NCI-H187 treated with DMSO at 0.1 percent for 48 hours (cell line): Measurements from ENCODE around the gene HIPK3.
"Not testable (repeated sequence)": the region's sequence is repeated elsewhere in the genome, so short reads cannot be mapped to it uniquely, and the experiment has no call there.

Source experiments
- DNase-seq: peaks from one replicate; lab custom pipeline; 2025; lab: John Stamatoyannopoulos, UW

Gene HIPK3

GRCh38 chr11:33257160-33257896 lies at the start of gene HIPK3:
HIPK3 (plus strand) TSS chr11:33257381.
- DNase-seq = peak; percentile 61

DNA sequence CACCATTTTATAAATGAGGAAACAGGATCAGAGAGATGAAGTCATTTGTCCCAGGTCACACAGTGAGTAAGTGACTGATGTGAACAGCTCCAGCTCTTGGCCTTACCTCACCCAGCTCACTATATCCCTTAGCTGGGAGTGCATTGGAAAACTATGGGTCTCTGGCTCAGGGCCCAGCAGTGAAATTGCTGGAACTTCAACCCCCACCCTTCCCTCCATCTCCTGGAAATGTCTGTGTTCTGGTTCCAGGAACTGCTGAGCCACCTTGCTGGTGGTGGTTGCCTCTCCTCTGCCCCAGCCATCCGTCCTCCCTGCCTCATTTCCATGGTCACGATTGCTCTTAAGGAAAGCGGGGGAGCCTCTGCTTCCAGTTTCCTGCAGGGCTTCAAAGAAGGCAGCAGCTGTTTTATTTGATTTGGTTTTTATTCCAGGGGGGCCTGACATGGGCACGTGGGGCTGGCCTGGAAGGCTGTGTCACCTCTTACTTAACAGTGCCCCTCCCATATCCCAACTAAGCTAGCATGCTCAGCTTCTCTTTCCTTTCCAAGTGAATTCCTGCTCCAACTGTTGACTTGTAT lies 49.7 kb upstream of the HIPK3 start:
- no peak for DNase-seq

DNA sequence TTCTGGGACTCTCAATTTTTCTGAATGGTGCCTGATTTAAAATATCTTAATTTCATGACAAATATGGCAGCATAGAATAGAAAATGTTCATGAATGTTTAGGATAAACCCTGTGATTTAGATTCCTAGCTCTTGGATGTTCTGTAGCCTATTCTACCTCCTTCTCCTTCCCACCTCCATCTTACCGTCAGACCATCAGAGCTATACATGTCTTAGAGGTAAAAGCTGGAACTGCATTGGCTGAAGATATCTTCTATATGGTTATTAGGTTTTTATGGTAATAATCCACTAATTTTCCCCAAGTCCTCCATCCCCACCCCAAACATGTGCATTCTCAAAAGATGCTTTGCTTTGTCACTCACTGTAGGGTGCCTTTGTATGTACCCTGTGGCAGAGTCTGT lies 49.0 kb upstream of the HIPK3 start:
- DNase-seq = no peak

- no peak for DNase-seq
These were observed 46.0 kb upstream of the HIPK3 start for GRCh38 chr11:33211153-33211552.

DNA sequence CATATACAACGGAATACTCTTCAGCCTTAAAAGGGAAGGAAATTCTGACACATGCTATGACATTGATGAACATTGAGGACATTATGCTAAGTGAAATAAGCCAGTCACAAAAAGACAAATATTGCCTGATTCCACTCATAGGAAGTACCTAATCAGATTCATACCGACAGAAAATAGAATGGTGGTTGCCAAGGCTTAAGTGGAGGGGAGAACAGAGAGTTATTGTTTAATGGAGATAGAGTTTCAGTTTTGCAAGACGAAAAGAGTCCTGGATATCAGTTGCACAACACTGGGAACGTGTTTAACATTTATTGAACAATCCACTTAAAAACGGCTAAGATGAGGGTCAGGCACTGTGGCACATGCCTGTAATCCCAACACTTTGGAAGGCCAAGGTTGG lies 45.6 kb upstream of the HIPK3 start:
- no peak for DNase-seq

DNA sequence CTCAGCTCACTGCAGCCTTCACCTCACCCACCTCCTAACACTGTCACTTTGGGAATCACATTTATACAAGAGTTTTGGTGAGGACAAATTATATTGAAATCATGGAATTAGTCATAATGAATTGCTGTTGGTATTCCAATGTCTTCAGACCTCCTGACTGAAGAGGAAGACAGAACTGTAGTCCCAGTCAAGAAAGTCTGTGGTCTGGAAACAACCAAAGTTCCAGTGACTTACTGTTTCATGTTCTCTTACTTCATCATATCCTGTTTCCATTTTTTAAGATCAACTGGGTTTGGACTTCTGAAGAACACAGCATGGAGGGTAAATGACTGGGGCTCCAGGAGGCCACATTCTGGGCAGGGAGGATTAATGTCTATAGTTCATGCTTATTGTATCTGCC lies 43.0 kb upstream of the HIPK3 start:
- no peak for DNase-seq

- DNase-seq = no peak
These were observed 42.4 kb upstream of the HIPK3 start for GRCh38 chr11:33214767-33215166.

- not testable (repeated sequence) for DNase-seq
These were observed 40.5 kb upstream of the HIPK3 start for GRCh38 chr11:33216676-33217075.

GRCh38 chr11:33222052-33222750 lies 35.0 kb upstream of the HIPK3 start:
- DNase-seq = no peak

- DNase-seq = no peak
These were observed 31.8 kb upstream of the HIPK3 start for GRCh38 chr11:33225371-33225770.

- DNase-seq = no peak
These were observed 29.5 kb upstream of the HIPK3 start for GRCh38 chr11:33227578-33228261.

GRCh38 chr11:33234397-33235190 lies 22.6 kb upstream of the HIPK3 start:
- no peak for DNase-seq

GRCh38 chr11:33237039-33237597 lies 20.1 kb upstream of the HIPK3 start:
- DNase-seq = no peak

GRCh38 chr11:33242575-33242974 lies 14.6 kb upstream of the HIPK3 start:
- no peak for DNase-seq

- not testable (repeated sequence) for DNase-seq
These were observed 13.5 kb upstream of the HIPK3 start for GRCh38 chr11:33243654-33244053.

DNA sequence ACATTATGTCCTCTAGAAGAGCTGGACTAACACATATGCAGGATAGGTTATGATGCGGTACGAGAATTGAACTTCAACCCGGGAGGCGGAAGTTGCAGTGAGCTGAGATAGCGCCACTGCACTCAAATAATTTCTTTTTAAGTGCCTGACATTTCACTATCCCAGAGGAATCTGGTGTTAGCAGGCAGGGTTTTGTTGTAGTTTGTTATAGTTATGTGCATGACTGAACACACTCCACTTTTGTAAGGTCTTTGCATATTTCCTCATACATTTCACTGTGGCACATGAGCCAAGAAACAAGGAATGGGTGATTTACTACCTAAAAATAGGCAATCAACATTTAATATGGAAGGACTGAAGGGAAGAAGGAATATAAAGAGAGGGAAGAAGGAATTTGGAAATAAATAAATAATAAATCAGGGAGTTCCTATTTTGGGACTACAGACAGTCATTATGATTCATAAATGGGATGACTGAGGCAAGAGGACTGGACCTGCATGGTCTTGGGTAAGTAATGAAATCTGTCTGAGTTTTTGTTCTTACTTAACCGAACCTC lies 8.7 kb upstream of the HIPK3 start:
- no peak for DNase-seq

DNA sequence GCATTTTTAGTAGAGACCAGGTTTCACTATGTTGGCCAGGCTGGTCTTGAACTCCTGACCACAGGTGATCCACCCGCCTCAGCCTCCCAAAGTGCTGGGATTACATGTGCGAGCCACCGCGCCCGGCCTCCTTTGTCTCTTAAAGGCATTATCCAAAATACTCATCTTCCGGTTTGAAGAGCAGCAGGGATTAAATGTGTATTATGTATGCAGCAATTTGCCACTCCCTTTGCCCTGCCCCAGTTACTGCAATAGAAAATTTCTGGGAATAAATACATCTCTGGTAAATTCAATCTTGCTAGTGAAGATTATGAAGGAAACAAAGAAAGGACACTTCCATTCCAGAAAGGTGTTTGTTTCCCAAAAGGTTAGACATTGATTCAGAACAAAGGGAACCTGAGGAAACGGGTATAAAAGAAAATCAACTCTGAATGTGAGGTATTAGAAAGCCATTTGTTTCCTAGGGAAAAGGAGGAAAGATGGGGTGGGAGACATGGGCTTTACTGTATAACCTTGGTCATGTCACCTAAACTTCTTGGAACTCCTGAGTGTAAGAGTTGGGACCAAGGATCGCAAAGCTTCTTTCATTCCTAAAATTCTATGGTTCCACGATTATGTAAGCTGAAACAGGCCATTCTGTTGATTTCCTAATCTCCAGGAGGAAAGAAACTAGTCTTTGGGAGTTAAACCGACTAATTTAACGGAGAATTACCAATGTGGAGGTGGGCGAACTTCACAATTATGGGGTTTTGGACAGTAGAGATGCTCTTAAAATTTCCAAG lies 959 bp upstream of the HIPK3 start:
- no peak for DNase-seq

DNA sequence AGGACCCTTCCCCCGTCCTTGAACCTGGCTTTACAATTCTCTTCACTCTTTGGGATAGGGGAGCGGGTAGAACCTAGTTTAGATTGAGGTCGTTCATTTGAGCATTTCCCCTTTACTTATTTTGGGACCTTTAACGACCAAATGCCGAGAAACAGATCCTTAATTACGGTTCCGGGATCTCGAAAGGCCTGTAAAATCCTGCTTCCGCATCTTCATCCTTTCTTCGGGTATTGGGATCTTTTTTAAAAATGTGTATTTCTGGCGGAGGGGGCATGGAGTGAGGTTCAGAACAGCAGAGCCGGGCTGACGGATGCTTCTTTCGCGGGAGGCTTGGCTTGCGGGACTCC lies 395 bp upstream of the HIPK3 start:
- no peak for DNase-seq

DNA sequence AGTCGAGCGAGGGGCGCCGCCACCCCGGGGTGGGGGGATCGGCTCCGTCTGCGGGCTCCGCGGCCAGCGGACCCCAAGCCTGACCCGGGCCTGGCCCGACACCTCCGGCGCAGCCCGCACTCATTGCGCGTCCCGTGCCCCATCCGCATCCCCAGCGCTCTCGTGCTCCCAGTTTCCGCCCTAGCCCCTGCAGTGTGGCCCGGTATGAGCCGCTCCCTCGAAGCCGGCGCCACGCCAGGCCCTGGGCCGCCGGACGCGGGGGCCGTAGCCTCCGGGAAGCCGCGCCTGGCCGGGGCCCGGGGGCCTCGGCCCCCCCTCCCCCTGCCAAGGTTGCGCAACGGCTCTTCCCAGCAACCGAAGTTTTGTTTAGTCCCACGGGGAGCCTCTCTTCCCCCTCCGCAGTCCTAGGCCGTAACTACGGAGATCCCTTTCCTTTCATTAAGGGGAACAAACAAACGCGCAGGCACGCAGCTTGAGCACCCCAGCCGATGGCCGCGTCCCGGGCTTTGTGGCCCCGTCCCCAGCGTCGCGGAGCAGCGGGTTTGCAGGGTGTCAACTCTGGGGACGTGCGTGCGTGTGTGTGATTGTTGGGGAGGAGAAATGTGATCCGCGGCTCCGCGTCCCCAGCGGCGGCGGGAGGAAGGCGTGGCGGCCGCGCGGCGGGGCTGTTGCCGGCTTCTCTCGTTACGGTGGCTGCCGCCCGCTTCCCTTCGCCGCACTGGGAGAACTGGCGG lies 883 bp downstream of the HIPK3 start:
- DNase-seq = peak; percentile 68
